CD4-positive, CD25-positive, alpha-beta regulatory T cell (primary cell): ENCODE results near the gene ACKR3. TPM values are rescaled to one million over a fixed set of nuclear protein-coding genes. Genes with fewer than 3 reads are reported as not detected.

Experiments
- ATAC-seq, 2 donors: fragments of 150-1000 bp; cut with Tn5 transposase; one replicate each; pipeline ENCODE4 v1.10.0; 2021; ENCODE audit warnings: low read depth in 2 of 2, moderate number of reproducible peaks in 2 of 2, moderate library complexity in 1 of 2
- DNase-seq, 3 donors: peaks; one replicate each; pipeline versions ENCODE4 v3.0.0 to v3.0.0-alpha.2; 2012 to 2022; ENCODE audit warnings: mixed read lengths in 1 of 3
- H3K27ac ChIP-seq: one replicate; pipeline ENCODE4 v1.7.0; 2013; ENCODE audit warnings: mild to moderate bottlenecking, low read length; ENCODE audit not compliant: insufficient read depth, poor library complexity, severe bottlenecking
- H3K27me3 ChIP-seq: one replicate; pipeline ENCODE4 v1.7.0; 2013; ENCODE audit warnings: low read length; ENCODE audit not compliant: control insufficient read depth, insufficient read depth
- H3K36me3 ChIP-seq: one replicate; pipeline ENCODE4 v1.7.0; 2013; ENCODE audit warnings: mild to moderate bottlenecking, low read length, moderate library complexity; ENCODE audit not compliant: control insufficient read depth, insufficient read depth
- H3K4me1 ChIP-seq: 2 replicates; pipeline ENCODE4 v1.7.0; 2013; ENCODE audit warnings: mild to moderate bottlenecking, low read length; ENCODE audit not compliant: insufficient read depth, control insufficient read depth, poor library complexity, severe bottlenecking
- H3K4me3 ChIP-seq: one replicate; pipeline ENCODE4 v1.7.0; 2013; ENCODE audit warnings: low read depth, mild to moderate bottlenecking, low read length, moderate library complexity
- H3K9me3 ChIP-seq, 2 experiments: 1 replicate in 1 of 2; 2 replicates in 1 of 2; pipeline ENCODE4 v1.7.0; 2013; ENCODE audit warnings: low read length in 2 of 2, mild to moderate bottlenecking in 1 of 2, moderate library complexity in 1 of 2; ENCODE audit not compliant: control insufficient read depth in 2 of 2
- H3K27ac Mint-ChIP-seq, 3 donors: one replicate each; pipeline ENCODE4 v1.8.0; 2020 to 2022; ENCODE audit warnings: mild to moderate bottlenecking in 3 of 3, mixed read lengths in 3 of 3, moderate library complexity in 2 of 3
- H3K27me3 Mint-ChIP-seq: one replicate; pipeline ENCODE4 v1.8.0; 2022; ENCODE audit warnings: mild to moderate bottlenecking, mixed read lengths
- H3K36me3 Mint-ChIP-seq: one replicate; pipeline ENCODE4 v1.8.0; 2020; ENCODE audit warnings: mixed read lengths
- H3K4me1 Mint-ChIP-seq, 4 donors: one replicate each; pipeline ENCODE4 v1.8.0; 2020 to 2022; ENCODE audit warnings: mixed read lengths in 4 of 4, mild to moderate bottlenecking in 1 of 4
- H3K4me3 Mint-ChIP-seq, 4 donors: one replicate each; pipeline ENCODE4 v1.8.0; 2020 to 2022; ENCODE audit warnings: mild to moderate bottlenecking in 4 of 4, mixed read lengths in 4 of 4, moderate library complexity in 3 of 4
- H3K9me3 Mint-ChIP-seq, 7 donors: one replicate each; pipeline ENCODE4 v1.8.0; 2020 to 2022; ENCODE audit warnings: mixed read lengths in 7 of 7, mild to moderate bottlenecking in 3 of 7, moderate library complexity in 2 of 7
- polyA plus RNA-seq, 4 donors: library from polyadenylated mRNA; unstranded; fragments of 300-500 nt; fragmentation: Illumina TruSeq; gene quantifications; one replicate each; pipeline ENCODE4 v1.2.3, GENCODE V29; 2021
- total RNA-seq: library from RNA; stranded (reverse); gene quantifications from one replicate; pipeline ENCODE4 v1.2.3, GENCODE V29; 2022

ACKR3 gene
- total and polyA plus RNA-seq, 5 donors from 2014 or later: 3.0 to 7.9 (median 4.7) TPM

GRCh38 chr2:236571145-236571544 is 1.5 kb downstream of the ACKR3 start:
- Mint-ChIP-seq H3K9me3 (no peaks in the 10 kb centered on the region), H3K36me3 (peaks cover 14% of the 10 kb centered on the region), H3K4me3 (no peak overlapping the region), H3K27me3 (no peaks in the 10 kb centered on the region), H3K27ac (no peak overlapping the region), H3K4me1 (peaks cover 4 to 44% (median 17%) of the 10 kb centered on the region in 4 donors)
- no peaks in the 10 kb centered on the region for H3K9me3 ChIP-seq
- DNase-seq (no peak), ATAC-seq (no peak)
- H3K4me3 ChIP-seq: no peak overlapping the region
- no peak overlapping the region for H3K27ac ChIP-seq
- no peaks in the 10 kb centered on the region for H3K27me3 ChIP-seq
- peaks cover 4% of the 10 kb centered on the region for H3K36me3 ChIP-seq
- H3K4me1 ChIP-seq: peaks cover 26% of the 10 kb centered on the region

- Histone ChIP-seq H3K4me3 (no peak overlapping the region), H3K27ac (no peak overlapping the region), H3K36me3 (peaks cover 7% of the 10 kb centered on the region), H3K9me3 (no peaks in the 10 kb centered on the region), H3K27me3 (no peaks in the 10 kb centered on the region), H3K4me1 (peaks cover 26% of the 10 kb centered on the region)
- DNase-seq: no peak
- no peaks in the 10 kb centered on the region for H3K27me3 Mint-ChIP-seq
- H3K9me3 Mint-ChIP-seq: no peaks in the 10 kb centered on the region
- H3K4me3 Mint-ChIP-seq: no peak overlapping the region
- peaks cover 9 to 33% (median 16%) of the 10 kb centered on the region in 4 donors for H3K4me1 Mint-ChIP-seq
- no peak for ATAC-seq
- peaks cover 9% of the 10 kb centered on the region for H3K36me3 Mint-ChIP-seq
- no peak overlapping the region for H3K27ac Mint-ChIP-seq
These were observed 2.9 kb downstream of the ACKR3 start for GRCh38 chr2:236572482-236572881.

DNA sequence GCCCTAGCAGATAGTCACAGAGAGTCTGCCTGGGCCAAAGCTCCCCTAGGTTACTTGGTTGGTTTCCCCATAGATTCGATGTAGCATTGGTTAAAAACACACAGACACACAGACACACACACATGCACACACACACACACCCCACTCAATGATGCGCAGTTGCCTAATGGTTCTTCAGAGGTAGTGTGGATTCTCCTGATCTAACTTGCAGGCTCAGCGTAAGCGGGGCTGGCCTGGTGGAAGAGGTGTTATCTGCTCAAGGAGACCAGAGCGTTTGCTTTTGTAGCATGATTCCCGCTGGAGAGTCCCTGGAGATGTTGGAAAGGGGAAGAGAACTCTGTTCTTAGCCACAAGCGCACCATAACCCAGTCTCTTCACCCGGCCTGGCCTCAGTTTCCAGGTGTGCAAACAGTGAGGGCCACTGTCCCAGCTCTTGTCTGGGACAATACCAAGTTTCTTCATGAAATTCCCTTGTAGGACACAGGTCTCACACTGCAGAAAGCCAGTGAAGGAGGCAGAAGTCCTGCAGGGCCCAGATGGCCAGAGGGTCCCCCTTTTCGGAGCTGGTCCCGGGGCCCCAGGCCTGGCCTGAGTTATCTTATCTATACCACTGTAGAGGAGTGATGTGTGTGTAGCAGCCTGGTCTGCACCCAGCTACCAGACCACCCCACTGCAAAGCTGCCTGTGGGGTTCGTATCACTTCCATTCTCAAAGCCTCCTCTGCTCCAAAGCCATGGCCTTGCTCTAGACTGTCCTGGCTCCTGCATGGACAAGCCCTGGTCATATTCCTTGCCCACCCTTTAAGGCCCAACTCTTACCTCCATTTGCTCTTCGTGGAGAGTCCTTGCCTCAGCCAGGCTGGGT is 3.7 kb downstream of the ACKR3 start:
- Mint-ChIP-seq H3K4me1 (peaks cover 9 to 28% (median 16%) of the 10 kb centered on the region in 4 donors), H3K27ac (peak overlapping the region in 1 of 3 donors; percentile 83), H3K27me3 (no peaks in the 10 kb centered on the region), H3K9me3 (no peaks in the 10 kb centered on the region), H3K4me3 (peak overlapping the region in 1 of 4 donors; percentile 0), H3K36me3 (peaks cover 9% of the 10 kb centered on the region)
- Histone ChIP-seq H3K4me3 (no peak overlapping the region), H3K9me3 (no peaks in the 10 kb centered on the region), H3K36me3 (peaks cover 7% of the 10 kb centered on the region), H3K27me3 (no peaks in the 10 kb centered on the region), H3K27ac (no peak overlapping the region), H3K4me1 (peaks cover 18% of the 10 kb centered on the region)
- DNase-seq: no peak
- ATAC-seq: no peak

DNA sequence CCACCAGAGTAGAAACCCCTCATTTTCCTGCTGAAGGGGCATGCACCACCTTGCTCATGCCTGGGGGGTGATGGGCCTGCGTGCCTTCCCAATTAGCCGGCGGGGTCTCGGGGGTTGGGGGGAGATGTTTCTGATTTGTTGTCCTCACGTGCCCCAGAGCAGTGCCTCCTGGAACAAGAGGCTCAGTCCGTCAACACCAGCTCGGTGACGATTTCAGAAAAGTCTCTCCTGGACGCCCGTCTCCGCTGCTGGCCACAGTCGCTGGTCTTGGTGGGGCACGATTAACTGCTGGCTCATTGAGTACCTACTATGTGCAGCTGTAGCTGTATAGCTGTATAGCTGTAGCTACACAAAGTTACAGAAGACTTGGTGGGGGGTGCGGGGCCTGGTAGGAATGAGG is 4.4 kb downstream of the ACKR3 start:
- ATAC-seq: no peak
- peak overlapping the region in 2 of 3 donors; percentile 68 to 83 for H3K27ac Mint-ChIP-seq

GRCh38 chr2:236574424-236575145 is 5.0 kb downstream of the ACKR3 start:
- Histone ChIP-seq H3K36me3 (peaks cover 7% of the 10 kb centered on the region), H3K4me1 (peaks cover 6% of the 10 kb centered on the region), H3K9me3 (no peaks in the 10 kb centered on the region), H3K27me3 (no peaks in the 10 kb centered on the region), H3K4me3 (no peak overlapping the region), H3K27ac (no peak overlapping the region)
- Mint-ChIP-seq H3K27ac (peak overlapping the region in 1 of 3 donors; percentile 68), H3K4me1 (peaks cover 3 to 17% (median 9%) of the 10 kb centered on the region in 4 donors), H3K9me3 (no peaks in the 10 kb centered on the region), H3K36me3 (peaks cover 9% of the 10 kb centered on the region), H3K4me3 (no peak overlapping the region), H3K27me3 (no peaks in the 10 kb centered on the region)
- no peak for DNase-seq
- ATAC-seq: no peak

More for the DNA sequence above, 4.4 kb downstream of the ACKR3 start:
- Histone ChIP-seq H3K36me3 (peaks cover 7% of the 10 kb centered on the region), H3K4me3 (no peak overlapping the region), H3K27me3 (no peaks in the 10 kb centered on the region), H3K4me1 (peaks cover 11% of the 10 kb centered on the region), H3K27ac (no peak overlapping the region), H3K9me3 (no peaks in the 10 kb centered on the region)
- no peak for DNase-seq
- Mint-ChIP-seq H3K36me3 (peaks cover 9% of the 10 kb centered on the region), H3K4me1 (peaks cover 9 to 23% (median 12%) of the 10 kb centered on the region in 4 donors), H3K4me3 (no peak overlapping the region), H3K9me3 (no peaks in the 10 kb centered on the region), H3K27me3 (no peaks in the 10 kb centered on the region)

GRCh38 chr2:236575510-236575909 is 5.9 kb downstream of the ACKR3 start:
- ATAC-seq (no peak), DNase-seq (no peak)
- Histone ChIP-seq H3K4me3 (no peak overlapping the region), H3K9me3 (no peaks in the 10 kb centered on the region), H3K4me1 (no peaks in the 10 kb centered on the region), H3K36me3 (peaks cover 16% of the 10 kb centered on the region), H3K27me3 (no peaks in the 10 kb centered on the region), H3K27ac (no peak overlapping the region)
- peaks cover 14% of the 10 kb centered on the region for H3K36me3 Mint-ChIP-seq
- no peak overlapping the region for H3K4me3 Mint-ChIP-seq
- H3K27me3 Mint-ChIP-seq: no peaks in the 10 kb centered on the region
- no peaks in the 10 kb centered on the region for H3K9me3 Mint-ChIP-seq
- H3K27ac Mint-ChIP-seq: no peak overlapping the region
- H3K4me1 Mint-ChIP-seq: peaks cover 0 to 12% (median 9%) of the 10 kb centered on the region in 4 donors

- Mint-ChIP-seq H3K4me1 (peaks cover 0 to 9% (median 9%) of the 10 kb centered on the region in 4 donors), H3K27me3 (no peaks in the 10 kb centered on the region), H3K9me3 (no peaks in the 10 kb centered on the region), H3K27ac (peak overlapping the region in 1 of 3 donors; percentile 54), H3K36me3 (peaks cover 19% of the 10 kb centered on the region), H3K4me3 (no peak overlapping the region)
- DNase-seq (no peak), ATAC-seq (no peak)
- Histone ChIP-seq H3K9me3 (no peaks in the 10 kb centered on the region), H3K27me3 (no peaks in the 10 kb centered on the region), H3K27ac (no peak overlapping the region), H3K36me3 (peaks cover 21% of the 10 kb centered on the region), H3K4me3 (no peak overlapping the region), H3K4me1 (no peaks in the 10 kb centered on the region)
These were observed 6.5 kb downstream of the ACKR3 start for GRCh38 chr2:236576087-236576486.
